ENCODE results near the gene CDH23.
A peak's percentile ranks its signal among the peaks of the same experiment; 100 is the strongest.

Gene CDH23

GRCh38 chr10:71396084-71396710, 523 bp upstream of the CDH23 start:
- H3K4me1 ChIP-seq (ENCODE audit: insufficient read depth, poor library complexity, severe bottlenecking), result no peaks in the 10 kb centered on the region
- peak overlapping the region; percentile 33 for H3K4me3 ChIP-seq (ENCODE audit: severe bottlenecking)
- peak; percentile 80 for ATAC-seq (ENCODE audit: low read depth)
- H3K27me3 ChIP-seq (ENCODE audit: insufficient read depth, poor library complexity, severe bottlenecking), result peaks cover 44% of the 10 kb centered on the region
- no peak overlapping the region for H3K27ac ChIP-seq (ENCODE audit: poor library complexity, severe bottlenecking)
- TF ChIP-seq CTCF (IDR thresholded peaks at IDR 0.05; ENCODE audit: poor library complexity, severe bottlenecking), result peak; percentile 44
- no peak for DNase-seq (ENCODE audit: low spot score)
- no peaks in the 10 kb centered on the region for H3K36me3 ChIP-seq (ENCODE audit: low read depth)
- no peaks in the 10 kb centered on the region for H3K9me3 ChIP-seq (ENCODE audit: severe bottlenecking)

- DNase-seq (ENCODE audit: low spot score), result no peak
- ATAC-seq (ENCODE audit: low read depth), result no peak; the same call in 2 of the 3 replicates
- H3K27me3 ChIP-seq (ENCODE audit: insufficient read depth, poor library complexity, severe bottlenecking), result peaks cover 44% of the 10 kb centered on the region
Measured at GRCh38 chr10:71397296-71398212, 834 bp downstream of the CDH23 start.

GRCh38 chr10:71398976-71399375, 2.3 kb downstream of the CDH23 start:
- H3K9me3 ChIP-seq (ENCODE audit: severe bottlenecking), result no peaks in the 10 kb centered on the region
- H3K4me1 ChIP-seq (ENCODE audit: insufficient read depth, poor library complexity, severe bottlenecking), result no peaks in the 10 kb centered on the region
- H3K27ac ChIP-seq (ENCODE audit: poor library complexity, severe bottlenecking), result no peak overlapping the region
- DNase-seq (ENCODE audit: low spot score) (no peak), ATAC-seq (ENCODE audit: low read depth) (no peak)
- H3K4me3 ChIP-seq (ENCODE audit: severe bottlenecking), result no peak overlapping the region
- peaks cover 44% of the 10 kb centered on the region for H3K27me3 ChIP-seq (ENCODE audit: insufficient read depth, poor library complexity, severe bottlenecking)
- TF ChIP-seq CTCF (IDR thresholded peaks at IDR 0.05; ENCODE audit: poor library complexity, severe bottlenecking), result no peak
- H3K36me3 ChIP-seq (ENCODE audit: low read depth), result no peaks in the 10 kb centered on the region

More at GRCh38 chr10:71397296-71398212, 834 bp downstream of the CDH23 start:
- H3K36me3 ChIP-seq (ENCODE audit: low read depth), result no peaks in the 10 kb centered on the region
- no peaks in the 10 kb centered on the region for H3K4me1 ChIP-seq (ENCODE audit: insufficient read depth, poor library complexity, severe bottlenecking)
- no peak for TF ChIP-seq CTCF (IDR thresholded peaks at IDR 0.05; ENCODE audit: poor library complexity, severe bottlenecking)
- H3K4me3 ChIP-seq (ENCODE audit: severe bottlenecking), result peak overlapping the region; percentile 23
- H3K27ac ChIP-seq (ENCODE audit: poor library complexity, severe bottlenecking), result no peak overlapping the region
- no peaks in the 10 kb centered on the region for H3K9me3 ChIP-seq (ENCODE audit: severe bottlenecking)

GRCh38 chr10:71399946-71400345, 3.2 kb downstream of the CDH23 start:
- ATAC-seq (ENCODE audit: low read depth) (no peak), DNase-seq (ENCODE audit: low spot score) (no peak)
- Histone ChIP-seq H3K9me3 (ENCODE audit: severe bottlenecking) (no peaks in the 10 kb centered on the region), H3K27me3 (ENCODE audit: insufficient read depth, poor library complexity, severe bottlenecking) (peaks cover 44% of the 10 kb centered on the region), H3K4me3 (ENCODE audit: severe bottlenecking) (no peak overlapping the region), H3K36me3 (ENCODE audit: low read depth) (no peaks in the 10 kb centered on the region), H3K4me1 (ENCODE audit: insufficient read depth, poor library complexity, severe bottlenecking) (no peaks in the 10 kb centered on the region), H3K27ac (ENCODE audit: poor library complexity, severe bottlenecking) (no peak overlapping the region)
- TF ChIP-seq CTCF (IDR thresholded peaks at IDR 0.05; ENCODE audit: poor library complexity, severe bottlenecking), result no peak
